GM23338 (cell line): ENCODE measurements around the gene MTHFSD. TPM values are rescaled to one million over a fixed set of nuclear protein-coding genes. Genes with fewer than 3 reads are reported as not detected.

Experiments used
- ATAC-seq: fragments of 200-7000 bp; cut with Tn5 transposase; 3 replicates; pipeline ENCODE4 v1.9.1; 2020
- DNase-seq: peaks from one replicate; pipeline ENCODE4 v3.0.0-alpha.2; 2015; ENCODE audit warnings: low spot score
- H2AFZ ChIP-seq: fragments of 200-600 bp; sonication (generic); 2 replicates; pipeline ENCODE4 v1.8.0; 2016; ENCODE audit warnings: antibody characterized with exemption, mild to moderate bottlenecking, moderate library complexity
- H3F3A ChIP-seq: fragments of 200-600 bp; sonication (generic); replicated peaks from 2 replicates; pipeline ENCODE4 v1.8.0; 2017; ENCODE audit warnings: antibody characterized with exemption, mixed run types, low read depth
- H3K27ac ChIP-seq: fragments of 200-600 bp; sonication (generic); 2 replicates; pipeline ENCODE4 v1.6.1; 2016; ENCODE audit warnings: low read depth
- H3K27me3 ChIP-seq: fragments of 200-600 bp; sonication (generic); 2 replicates; pipeline ENCODE4 v1.8.0; 2016; ENCODE audit warnings: mild to moderate bottlenecking, mixed run types, moderate library complexity; ENCODE audit not compliant: insufficient read depth
- H3K36me3 ChIP-seq: fragments of 200-600 bp; sonication (generic); 2 replicates; pipeline ENCODE4 v1.8.0; 2016; ENCODE audit warnings: mild to moderate bottlenecking; ENCODE audit not compliant: insufficient read depth
- H3K4me1 ChIP-seq: fragments of 200-600 bp; sonication (generic); 2 replicates; pipeline ENCODE4 v1.8.0; 2016; ENCODE audit warnings: mild to moderate bottlenecking, moderate library complexity; ENCODE audit not compliant: insufficient read depth
- H3K4me2 ChIP-seq: fragments of 200-600 bp; sonication (generic); 2 replicates; pipeline ENCODE4 v1.7.1; 2017; ENCODE audit warnings: mixed run types
- H3K4me3 ChIP-seq: fragments of 200-600 bp; sonication (generic); 2 replicates; pipeline ENCODE4 v1.6.1; 2016; ENCODE audit warnings: mixed run types
- H3K79me2 ChIP-seq: fragments of 200-600 bp; sonication (generic); replicated peaks from 2 replicates; pipeline ENCODE4 v1.8.0; 2017; ENCODE audit warnings: mild to moderate bottlenecking; ENCODE audit not compliant: insufficient read depth
- H3K9me2 ChIP-seq: fragments of 200-600 bp; sonication (generic); 2 replicates; pipeline ENCODE4 v1.8.0; 2017; ENCODE audit not compliant: insufficient read depth
- H4K20me1 ChIP-seq: fragments of 200-600 bp; sonication (generic); replicated peaks from 2 replicates; pipeline ENCODE4 v1.8.0; 2017; ENCODE audit warnings: mild to moderate bottlenecking; ENCODE audit not compliant: insufficient read depth
- H3K27ac Mint-ChIP-seq: 2 replicates; pipeline ENCODE4 v1.8.0; 2020; ENCODE audit warnings: inconsistent platforms, mild to moderate bottlenecking, moderate library complexity, mixed read lengths
- H3K27me3 Mint-ChIP-seq: 3 replicates; pipeline ENCODE4 v1.8.0; 2022; ENCODE audit warnings: low read depth, mild to moderate bottlenecking, moderate library complexity, mixed read lengths, inconsistent platforms; ENCODE audit not compliant: insufficient read depth, poor library complexity
- H3K36me3 Mint-ChIP-seq: 3 replicates; pipeline ENCODE4 v1.8.0; 2021; ENCODE audit warnings: low read depth, mild to moderate bottlenecking, inconsistent platforms, moderate library complexity, mixed read lengths
- H3K4me1 Mint-ChIP-seq: 3 replicates; pipeline ENCODE4 v1.8.0; 2020; ENCODE audit warnings: mild to moderate bottlenecking, inconsistent platforms, mixed read lengths
- H3K4me3 Mint-ChIP-seq: 3 replicates; pipeline ENCODE4 v1.8.0; 2021; ENCODE audit warnings: moderate library complexity, mild to moderate bottlenecking, inconsistent platforms, mixed read lengths
- H3K9me3 Mint-ChIP-seq: 3 replicates; pipeline ENCODE4 v1.8.0; 2020; ENCODE audit warnings: moderate library complexity, mild to moderate bottlenecking, inconsistent platforms, mixed read lengths
- CREB1 ChIP-seq: fragments of 250-450 bp; sonication (Bioruptor Pico); IDR thresholded peaks from 2 replicates; pipeline ENCODE4 v1.5.0; 2020; ENCODE audit warnings: low read depth, mild to moderate bottlenecking, moderate library complexity
- CTCF ChIP-seq, 2 experiments: fragments of 200-600 bp in 1 of 2; sonication (generic) in 1 of 2; conservative IDR thresholded peaks; 2 replicates each; pipeline versions ENCODE4 v1.5.1 to v1.6.1; 2016 to 2017; ENCODE audit warnings: antibody characterized with exemption in 2 of 2, low read depth in 2 of 2, mild to moderate bottlenecking in 2 of 2, moderate library complexity in 1 of 2
- ETS1 ChIP-seq: IDR thresholded peaks from 2 replicates; pipeline ENCODE4 v1.6.1; 2016; ENCODE audit warnings: antibody characterized with exemption
- EZH2 ChIP-seq: fragments of 200-600 bp; sonication (generic); IDR thresholded peaks from one replicate; pipeline ENCODE4 v1.8.0; 2017; ENCODE audit warnings: antibody characterized with exemption, mild to moderate bottlenecking, low read depth; ENCODE audit not compliant: unreplicated experiment
- EZH2phosphoT487 ChIP-seq: fragments of 200-600 bp; sonication (generic); IDR thresholded peaks from one replicate; pipeline ENCODE4 v1.8.1; 2018; ENCODE audit warnings: antibody characterized with exemption; ENCODE audit not compliant: unreplicated experiment
- JUNB ChIP-seq: IDR thresholded peaks from one replicate; pipeline ENCODE4 v1.6.1; 2016; ENCODE audit warnings: antibody characterized with exemption; ENCODE audit not compliant: unreplicated experiment
- REST ChIP-seq: IDR thresholded peaks from one replicate; pipeline ENCODE4 v1.6.1; 2018; ENCODE audit warnings: antibody characterized with exemption; ENCODE audit not compliant: unreplicated experiment
- STAT1 ChIP-seq: IDR thresholded peaks from one replicate; pipeline ENCODE4 v1.6.1; 2016; ENCODE audit warnings: antibody characterized with exemption; ENCODE audit not compliant: unreplicated experiment
- ZNF114 ChIP-seq: fragments of 250-450 bp; sonication (Bioruptor Pico); IDR thresholded peaks from 2 replicates; pipeline ENCODE4 v1.5.0; 2020; ENCODE audit warnings: mild to moderate bottlenecking, moderate library complexity
- ZNF331 ChIP-seq: fragments of 250-450 bp; sonication (Bioruptor Pico); IDR thresholded peaks from 2 replicates; pipeline ENCODE4 v1.5.0; 2020; ENCODE audit warnings: low read depth, mild to moderate bottlenecking, moderate library complexity
- ZNF462 ChIP-seq: fragments of 250-450 bp; sonication (Bioruptor Pico); IDR thresholded peaks from 2 replicates; pipeline ENCODE4 v1.5.0; 2020; ENCODE audit warnings: mild to moderate bottlenecking, moderate library complexity
- polyA plus RNA-seq: library from polyadenylated mRNA; unstranded; fragments of >200 nt; fragmentation: Nextera tagmentation; extraction: Ambion mirVana; gene quantifications from 2 replicates; pipeline ENCODE4 v1.2.1, GENCODE V29; 2016
- total RNA-seq: library from RNA; depleted of rRNA; stranded (reverse); fragments of >200 nt; shearing (Covaris generic); gene quantifications from 2 replicates; pipeline ENCODE4 v1.2.3, GENCODE V29; 2014

The MTHFSD gene
- total and polyA plus RNA-seq, 2 experiments from 2014 or later = 7.2 to 8.1 TPM

GRCh38 chr16:86549893-86550190 lies 5.2 kb downstream of the MTHFSD start (continued):
- no peak for TF ChIP-seq REST
- TF ChIP-seq CREB1 (CRISPR knock-in tag) = no peak
- no peak for TF ChIP-seq CTCF (conservative IDR thresholded peaks at IDR 0.05; ENCODE audit: low read depth in 2 of 2)
- TF ChIP-seq EZH2 = no peak
- no peak for TF ChIP-seq ZNF114 (CRISPR knock-in tag)
- no peak for TF ChIP-seq EZH2phosphoT487
- no peak for TF ChIP-seq JUNB
- TF ChIP-seq ETS1 = no peak
- no peak for TF ChIP-seq STAT1

GRCh38 chr16:86549076-86549892 lies 5.8 kb downstream of the MTHFSD start:
- no peaks in the 10 kb centered on the region for H3K27me3 ChIP-seq
- DNase-seq (no peak), ATAC-seq (no peak)
- H3K27ac ChIP-seq = no peak overlapping the region
- no peak overlapping the region for H3K4me2 ChIP-seq
- Mint-ChIP-seq H3K27me3 (no peaks in the 10 kb centered on the region), H3K27ac (no peak overlapping the region), H3K4me3 (no peak overlapping the region), H3K36me3 (peaks cover 6% of the 10 kb centered on the region), H3K4me1 (peaks cover 4% of the 10 kb centered on the region), H3K9me3 (0 out of 3 replicates have a peak, but pooled peaks cover 4% of the 10 kb centered on the region)
- H4K20me1 ChIP-seq = no peaks in the 10 kb centered on the region
- H2AFZ ChIP-seq = no peak overlapping the region
- H3F3A ChIP-seq = no peaks in the 10 kb centered on the region
- H3K4me3 ChIP-seq = no peak overlapping the region
- peaks cover 4% of the 10 kb centered on the region; the same call in 1 of the 2 replicates for H3K36me3 ChIP-seq
- peaks cover 2% of the 10 kb centered on the region; the same call in 1 of the 2 replicates for H3K9me2 ChIP-seq
- H3K4me1 ChIP-seq = no peaks in the 10 kb centered on the region
- H3K79me2 ChIP-seq = no peaks in the 10 kb centered on the region
- TF ChIP-seq ZNF462 (CRISPR knock-in tag) (no peak), ZNF331 (CRISPR knock-in tag) (no peak), JUNB (no peak)
